Chondrocyte (in vitro differentiated cells): ENCODE data around the gene PRRT2. TPM values are rescaled to one million over a fixed set of nuclear protein-coding genes. Genes with fewer than 3 reads are reported as not detected.
"Not testable (repeated sequence)": the region's sequence is repeated elsewhere in the genome, so short reads cannot be mapped to it uniquely, and the experiment has no call there.

ENCODE experiments used
- DNase-seq: peaks from one replicate; pipeline ENCODE4 v3.0.0; 2021; ENCODE audit warnings: mixed read lengths, low spot score
- H3K27ac Mint-ChIP-seq: one replicate; pipeline ENCODE4 v1.8.0; 2021; ENCODE audit warnings: mild to moderate bottlenecking, moderate library complexity, mixed read lengths; ENCODE audit not compliant: unreplicated experiment
- H3K27me3 Mint-ChIP-seq: 2 replicates; pipeline ENCODE4 v1.8.0; 2021; ENCODE audit warnings: low read depth, mixed read lengths
- H3K36me3 Mint-ChIP-seq: 2 replicates; pipeline ENCODE4 v1.8.0; 2021; ENCODE audit warnings: low read depth, mixed read lengths
- H3K4me1 Mint-ChIP-seq: 2 replicates; pipeline ENCODE4 v1.8.0; 2021; ENCODE audit warnings: low read depth, mild to moderate bottlenecking, mixed read lengths
- H3K4me3 Mint-ChIP-seq: one replicate; pipeline ENCODE4 v1.8.0; 2021; ENCODE audit warnings: mild to moderate bottlenecking, moderate library complexity, mixed read lengths; ENCODE audit not compliant: unreplicated experiment
- H3K9me3 Mint-ChIP-seq: 2 replicates; pipeline ENCODE4 v1.8.0; 2021; ENCODE audit warnings: low read depth, mixed read lengths
- CTCF ChIP-seq: fragments of 200-600 bp; sonication (generic); IDR thresholded peaks from 2 replicates; pipeline ENCODE4 v1.5.0; 2021; ENCODE audit warnings: antibody characterized with exemption, mild to moderate bottlenecking, moderate library complexity
- total RNA-seq: library from RNA; stranded (reverse); gene quantifications from 3 replicates; pipeline ENCODE4 v1.2.1, GENCODE V29; 2021

Gene PRRT2
- total RNA-seq, 1 donor from 2014 or later: 5.2 TPM

DNA sequence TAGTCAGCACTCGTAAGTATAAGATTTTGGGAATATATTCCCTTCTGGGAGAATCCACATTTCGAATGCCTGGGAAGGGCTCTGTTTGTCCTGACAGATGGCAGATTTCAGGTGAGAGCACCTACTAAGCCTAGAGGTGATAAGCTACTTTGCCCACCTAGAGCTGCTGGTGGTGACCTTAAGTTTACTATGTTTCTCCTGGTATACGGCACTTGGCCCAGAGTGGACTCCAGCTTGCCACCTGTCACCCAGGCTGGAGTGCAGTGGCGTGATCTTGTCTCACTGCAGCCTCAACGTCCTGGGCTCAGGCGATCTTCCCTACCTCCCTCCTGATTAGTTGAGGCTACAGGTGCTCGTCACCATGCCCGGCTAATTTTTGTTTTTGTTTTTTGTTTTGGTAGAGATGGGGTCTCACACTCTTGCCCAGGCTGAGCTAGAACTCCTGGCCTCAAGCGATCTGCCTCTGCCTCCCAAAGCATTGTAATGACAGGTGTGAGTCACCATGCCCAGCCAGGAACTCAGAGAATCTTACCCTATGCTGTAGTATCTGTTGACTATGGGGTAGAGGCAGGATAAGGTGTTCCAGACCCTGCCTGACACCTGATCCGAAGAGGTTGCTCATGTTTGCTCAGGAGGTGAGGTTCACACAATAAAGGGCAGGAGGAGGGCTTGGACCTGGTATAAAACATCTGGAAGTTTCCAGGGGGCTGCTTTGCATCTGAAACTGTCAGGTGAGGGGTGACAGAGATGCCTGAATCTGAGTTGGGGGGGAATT is 34.2 kb upstream of the PRRT2 start, which contains the start of gene ZG16:
Gene ZG16 (plus strand): TSS at position 681 of the 775 bp plus-strand sequence. CDS start 1,011 bp downstream, outside the sequence.
- no peak within 1 kb of the TSS for H3K4me3 Mint-ChIP-seq
- no peaks in the 10 kb centered on the region for H3K4me1 Mint-ChIP-seq
- H3K27ac Mint-ChIP-seq: no peak within 1 kb of the TSS
- H3K27me3 Mint-ChIP-seq: peaks cover 10% of the 10 kb centered on the region
- H3K36me3 Mint-ChIP-seq: no peaks in the 10 kb centered on the region
- no peak for DNase-seq
- no peak for TF ChIP-seq CTCF
- H3K9me3 Mint-ChIP-seq: no peaks in the 10 kb centered on the region

DNA sequence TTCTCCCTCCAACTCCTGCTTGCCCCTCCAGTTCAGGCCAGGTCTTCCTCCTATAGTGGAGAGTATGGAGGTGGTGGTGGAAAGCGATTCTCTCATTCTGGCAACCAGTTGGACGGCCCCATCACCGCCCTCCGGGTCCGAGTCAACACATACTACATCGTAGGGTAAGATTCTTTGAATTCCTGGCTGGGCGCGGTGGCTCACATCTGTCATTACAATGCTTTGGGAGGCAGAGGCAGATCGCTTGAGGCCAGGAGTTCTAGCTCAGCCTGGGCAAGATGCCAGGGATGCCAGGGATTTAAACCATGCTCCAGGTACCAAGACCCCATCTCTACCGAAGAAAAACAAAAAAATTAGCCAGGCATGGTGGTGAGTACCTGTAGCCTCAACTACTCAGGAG is 32.5 kb upstream of the PRRT2 start:
- H3K27me3 Mint-ChIP-seq: peaks cover 10% of the 10 kb centered on the region
- H3K27ac Mint-ChIP-seq: no peak overlapping the region
- H3K4me3 Mint-ChIP-seq: no peak overlapping the region
- no peak for DNase-seq
- no peaks in the 10 kb centered on the region for H3K36me3 Mint-ChIP-seq
- no peaks in the 10 kb centered on the region for H3K4me1 Mint-ChIP-seq
- H3K9me3 Mint-ChIP-seq: no peaks in the 10 kb centered on the region
- no peak for TF ChIP-seq CTCF

DNA sequence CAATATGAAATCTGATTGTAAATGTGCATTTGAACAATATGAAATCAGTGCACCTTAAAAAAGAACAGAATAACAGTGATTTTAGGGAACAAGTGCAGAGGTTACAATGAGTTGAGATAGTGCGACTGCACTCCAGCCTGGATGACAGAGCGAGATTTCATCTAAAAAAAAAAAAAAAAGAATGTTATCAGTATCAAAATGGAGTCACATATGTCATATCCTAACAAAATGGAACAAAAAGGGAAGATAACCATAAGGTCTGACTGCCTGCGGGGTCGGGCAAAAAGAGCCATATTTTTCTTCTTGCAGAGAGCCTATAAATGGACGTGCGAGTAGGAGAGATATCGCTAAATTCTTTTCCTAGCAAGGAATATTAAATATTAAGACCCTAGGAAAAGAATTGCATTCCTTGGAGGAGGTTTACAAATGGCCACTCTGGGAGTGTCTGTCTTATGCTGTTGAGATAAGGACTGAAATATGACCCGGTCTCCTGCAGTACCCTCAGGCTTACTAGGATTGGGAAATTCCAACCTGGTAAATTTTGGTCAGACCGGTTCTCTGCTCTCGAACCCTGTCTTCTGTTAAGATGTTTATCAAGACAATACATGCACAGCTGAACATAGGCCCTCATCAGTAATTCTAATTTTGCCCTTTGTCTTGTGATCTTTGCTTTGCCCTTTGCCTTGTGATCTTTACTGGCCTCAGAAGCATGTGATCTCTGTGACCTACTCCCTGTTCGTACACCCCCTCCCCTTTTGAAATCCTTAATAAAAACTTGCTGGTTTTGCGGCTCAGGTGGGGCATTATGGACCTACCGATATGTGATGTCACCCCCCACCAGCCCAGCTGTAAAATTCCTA is 28.7 kb upstream of the PRRT2 start:
- not testable (repeated sequence) for DNase-seq, H3K4me3 Mint-ChIP-seq, H3K9me3 Mint-ChIP-seq, H3K27ac Mint-ChIP-seq, H3K27me3 Mint-ChIP-seq, H3K36me3 Mint-ChIP-seq
- peaks cover 10% of the 10 kb centered on the region for H3K4me1 Mint-ChIP-seq

- no peak for DNase-seq
- Mint-ChIP-seq H3K9me3 (no peaks in the 10 kb centered on the region), H3K36me3 (no peaks in the 10 kb centered on the region), H3K27me3 (peaks cover 6% of the 10 kb centered on the region), H3K4me1 (peaks cover 10% of the 10 kb centered on the region), H3K4me3 (no peak overlapping the region), H3K27ac (no peak overlapping the region)
- no peak for TF ChIP-seq CTCF
Observed at GRCh38 chr16:29784157-29784556, 27.8 kb upstream of the PRRT2 start.

DNA sequence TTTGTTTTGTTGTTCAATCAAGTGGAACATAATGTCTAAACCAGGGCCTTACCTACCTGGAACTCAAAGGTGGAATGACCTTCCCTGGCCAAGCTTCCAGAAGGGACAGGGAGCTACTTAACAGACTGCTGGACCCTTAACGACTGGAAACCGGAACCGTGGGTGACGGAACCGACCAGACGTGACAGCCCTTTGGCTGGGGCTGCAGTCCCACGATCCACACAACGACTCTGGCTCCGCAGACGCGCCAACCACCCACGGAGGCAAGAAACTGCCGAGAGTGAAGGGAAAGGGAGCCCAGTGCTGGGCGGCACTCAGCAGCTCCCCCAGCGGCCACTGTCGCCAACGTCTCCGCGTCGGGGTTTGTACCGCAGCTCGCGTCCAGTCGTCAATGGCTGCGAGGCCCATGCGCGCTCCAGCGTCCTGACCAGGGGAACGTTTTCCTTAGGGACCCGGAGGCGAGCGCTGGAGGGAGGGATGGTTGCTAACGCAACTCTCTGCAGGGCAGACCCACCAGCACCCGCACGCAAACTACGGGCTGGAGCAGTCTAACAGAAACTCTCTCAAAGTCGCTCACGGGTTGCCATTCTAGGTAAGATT is 27.0 kb upstream of the PRRT2 start:
- H3K27me3 Mint-ChIP-seq: peaks cover 6% of the 10 kb centered on the region
- peak; percentile 86 for TF ChIP-seq CTCF

DNA sequence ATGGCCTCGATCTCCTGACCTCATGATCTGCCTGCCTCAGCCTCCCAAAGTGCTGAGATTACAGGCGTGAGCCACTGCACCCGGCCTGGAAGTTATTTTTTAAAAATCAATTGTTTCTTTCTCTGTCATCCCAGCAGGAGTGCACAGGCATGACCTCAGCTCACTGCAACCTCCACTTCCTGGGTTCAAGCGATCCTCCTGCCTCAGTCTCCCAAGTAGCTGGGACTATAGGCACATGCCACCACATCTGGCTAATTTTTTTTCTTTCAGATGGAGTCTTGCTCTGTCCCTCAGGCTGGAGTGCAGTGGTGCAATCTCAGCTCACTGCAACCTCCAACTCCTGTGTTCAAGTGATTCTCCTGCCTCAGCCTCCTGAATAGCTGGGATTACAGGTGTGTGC is 24.8 kb upstream of the PRRT2 start:
- H3K27ac Mint-ChIP-seq, H3K36me3 Mint-ChIP-seq, H3K9me3 Mint-ChIP-seq, DNase-seq, H3K27me3 Mint-ChIP-seq, H3K4me3 Mint-ChIP-seq: not testable (repeated sequence)
- peaks cover 32% of the 10 kb centered on the region for H3K4me1 Mint-ChIP-seq

More for the DNA sequence above, 27.0 kb upstream of the PRRT2 start:
- peaks cover 14% of the 10 kb centered on the region for H3K4me1 Mint-ChIP-seq
- no peak overlapping the region for H3K27ac Mint-ChIP-seq
- peak overlapping the region; percentile 50 for H3K4me3 Mint-ChIP-seq
- no peaks in the 10 kb centered on the region for H3K36me3 Mint-ChIP-seq
- H3K9me3 Mint-ChIP-seq: no peaks in the 10 kb centered on the region
- peak; percentile 95 for DNase-seq
